Dermis blood vessel endothelial cell (primary cell): ENCODE measurements around the gene AKR1C3. TPM values are rescaled to one million over a fixed set of nuclear protein-coding genes. Genes with fewer than 3 reads are reported as not detected.
"Not testable (repeated sequence)": the region's sequence is repeated elsewhere in the genome, so short reads cannot be mapped to it uniquely, and the experiment has no call there.

Experiments used
- DNase-seq: peaks from one replicate; pipeline ENCODE4 v3.0.0; 2010
- total RNA-seq: library from RNA; depleted of rRNA; stranded (reverse); fragments of >200 nt; gene quantifications from 2 replicates; pipeline ENCODE4 v1.2.3, GENCODE V29; 2014

Gene AKR1C3
- total RNA-seq, 1 donor from 2014 or later = 237 TPM

DNA sequence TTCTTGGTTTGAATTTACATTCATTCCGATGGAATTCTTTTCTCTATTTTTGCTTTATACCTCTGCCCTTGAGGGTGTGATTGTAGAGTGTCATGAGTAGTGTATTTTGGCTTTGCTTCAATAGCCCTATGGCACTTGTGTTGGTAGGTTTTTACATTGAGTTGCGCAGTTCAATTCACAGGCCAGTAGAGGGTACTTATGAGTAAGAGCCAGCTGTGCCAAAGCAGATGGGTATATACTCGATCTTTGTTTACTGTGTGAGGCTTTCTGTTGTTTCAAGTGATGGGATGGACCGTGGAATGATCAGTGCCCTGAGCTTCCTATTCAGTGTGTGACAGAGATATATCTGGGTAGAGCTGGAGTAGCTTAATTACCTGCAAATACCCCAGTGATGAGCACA lies 4.3 kb upstream of the AKR1C3 start:
- DNase-seq = peak; percentile 74

DNA sequence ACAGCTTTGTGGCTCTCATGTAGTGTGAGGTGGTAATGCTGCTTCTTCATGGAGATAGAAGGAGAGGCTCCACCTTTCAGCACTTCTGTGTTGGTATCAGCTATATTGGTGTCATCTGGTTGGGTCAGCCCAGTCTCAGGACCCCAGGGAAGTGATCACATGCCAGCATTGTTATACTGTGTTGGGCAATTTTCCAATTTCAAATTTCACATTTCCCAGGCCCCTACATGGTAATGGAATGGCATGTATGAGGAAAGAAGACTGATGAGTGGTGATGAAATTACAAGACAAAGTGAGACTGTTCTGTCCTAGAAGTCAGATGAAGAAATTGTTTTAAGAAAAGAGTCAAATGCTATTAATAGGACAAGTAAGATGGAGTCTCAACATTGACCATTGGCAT lies 3.7 kb upstream of the AKR1C3 start:
- no peak for DNase-seq

DNA sequence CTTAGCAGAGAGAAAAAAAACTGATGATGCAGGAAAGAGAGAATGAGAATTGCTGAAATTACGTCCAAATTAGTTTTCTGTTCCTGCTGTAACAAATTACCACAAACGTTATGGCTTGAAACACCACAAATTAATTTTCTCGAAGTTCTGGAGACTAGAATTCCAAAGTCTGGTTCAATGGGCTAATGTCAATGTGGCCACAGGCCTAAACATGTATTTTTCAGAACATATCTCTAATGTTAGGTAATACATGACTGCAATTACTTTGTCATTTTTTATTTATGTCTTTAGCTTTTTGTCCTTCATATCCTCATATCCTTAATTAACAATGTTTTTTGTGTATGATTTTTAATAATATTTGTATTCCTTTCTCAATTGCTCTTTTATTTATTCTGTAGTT lies 3.0 kb upstream of the AKR1C3 start:
- DNase-seq = no peak

DNA sequence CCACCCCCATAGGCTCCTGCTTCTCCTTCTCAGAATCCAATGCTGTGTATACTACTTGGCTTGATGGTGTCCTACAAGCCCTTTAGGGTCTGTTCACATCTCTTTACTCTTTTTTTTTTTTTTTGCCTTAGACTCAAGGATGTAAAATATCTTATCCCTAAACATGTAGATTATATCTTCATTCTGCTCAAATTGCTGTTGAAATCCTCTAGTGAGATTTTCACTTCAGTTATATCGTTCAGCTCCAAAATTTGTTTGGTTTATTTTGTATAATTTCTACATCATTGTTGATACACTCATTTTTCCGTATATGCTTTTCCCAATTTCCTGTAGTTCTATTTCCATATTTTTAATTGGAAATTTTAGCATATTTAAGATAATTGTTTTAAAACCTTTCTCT lies 1.8 kb upstream of the AKR1C3 start:
- no peak for DNase-seq

DNA sequence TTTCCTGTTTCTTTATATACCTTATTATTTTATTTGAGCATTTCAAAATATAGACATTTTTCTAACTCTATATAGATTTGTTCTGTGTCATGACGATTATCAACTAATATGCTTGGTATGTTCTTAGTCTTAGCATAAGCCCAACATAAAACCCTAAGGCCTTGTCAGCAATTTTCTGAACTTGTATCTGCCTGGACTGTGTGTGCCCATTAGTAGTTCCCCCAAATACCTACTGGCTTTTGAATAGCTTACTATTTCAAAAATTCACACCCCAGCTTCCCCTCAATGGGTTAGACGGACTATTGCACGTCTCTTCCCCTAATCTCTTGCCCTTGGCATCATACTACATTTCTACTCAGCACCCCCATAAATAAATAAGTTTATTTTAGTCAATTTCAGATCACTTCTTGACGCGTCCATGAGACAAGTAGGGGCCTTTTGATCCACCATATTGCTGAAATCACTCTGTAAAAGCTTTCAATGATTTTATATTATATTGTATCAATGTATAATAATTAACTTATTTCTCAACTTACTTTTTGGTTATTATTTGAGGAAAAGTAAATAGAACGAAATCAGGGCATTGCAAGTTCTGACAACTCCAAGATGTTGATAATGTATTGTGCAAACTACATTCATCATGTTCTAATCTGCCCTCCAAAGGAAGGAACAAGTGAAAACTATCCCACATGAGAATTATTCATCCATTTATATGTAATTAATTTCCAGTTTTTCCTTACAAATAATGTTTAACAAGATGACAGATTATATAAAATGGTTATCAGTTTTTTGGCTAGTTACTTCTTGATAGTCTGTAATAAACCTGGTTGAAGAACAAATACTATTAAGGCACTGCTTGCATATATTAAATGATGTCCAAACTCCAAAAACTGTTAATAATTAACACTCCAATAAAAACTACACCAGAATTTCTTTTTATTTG lies 1.1 kb upstream of the AKR1C3 start:
- no peak for DNase-seq

- no peak for DNase-seq
Measured at GRCh38 chr10:5095687-5096086, 1.5 kb downstream of the AKR1C3 start.

GRCh38 chr10:5096108-5096507 lies 1.9 kb downstream of the AKR1C3 start:
- no peak for DNase-seq

DNA sequence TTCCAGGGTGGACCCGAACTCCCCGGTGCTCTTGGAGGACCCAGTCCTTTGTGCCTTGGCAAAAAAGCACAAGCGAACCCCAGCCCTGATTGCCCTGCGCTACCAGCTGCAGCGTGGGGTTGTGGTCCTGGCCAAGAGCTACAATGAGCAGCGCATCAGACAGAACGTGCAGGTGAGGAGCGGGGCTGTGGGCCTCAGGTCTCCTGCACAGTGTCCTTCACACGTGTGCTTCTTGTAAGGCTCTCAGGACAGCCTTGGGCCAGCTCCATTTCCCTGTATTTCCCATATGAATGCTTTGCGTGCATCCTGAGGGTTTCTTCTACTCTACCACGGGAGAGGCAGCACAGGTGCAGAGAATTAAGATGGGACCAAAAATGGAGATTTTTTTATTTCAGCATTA lies 8.3 kb downstream of the AKR1C3 start:
- not testable (repeated sequence) for DNase-seq

DNA sequence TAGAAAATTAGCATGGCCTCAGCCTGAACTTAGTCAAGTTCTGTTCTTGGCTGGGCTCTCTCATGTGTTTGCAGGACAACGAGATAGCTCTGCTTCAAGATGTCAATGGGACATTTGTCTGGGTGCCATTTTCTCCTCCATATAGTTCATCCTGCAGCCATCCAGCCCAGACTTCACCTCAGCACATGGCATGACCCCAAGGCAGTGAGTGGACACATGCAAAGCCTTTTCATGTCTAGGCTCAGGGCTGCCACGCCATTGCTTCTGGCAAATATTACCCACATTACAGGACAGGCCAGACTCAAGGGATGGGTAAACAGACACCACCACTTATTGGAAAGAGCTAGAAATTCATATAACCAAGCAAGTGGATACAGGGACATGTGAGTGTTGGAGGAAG lies 9.3 kb downstream of the AKR1C3 start:
- no peak for DNase-seq

DNA sequence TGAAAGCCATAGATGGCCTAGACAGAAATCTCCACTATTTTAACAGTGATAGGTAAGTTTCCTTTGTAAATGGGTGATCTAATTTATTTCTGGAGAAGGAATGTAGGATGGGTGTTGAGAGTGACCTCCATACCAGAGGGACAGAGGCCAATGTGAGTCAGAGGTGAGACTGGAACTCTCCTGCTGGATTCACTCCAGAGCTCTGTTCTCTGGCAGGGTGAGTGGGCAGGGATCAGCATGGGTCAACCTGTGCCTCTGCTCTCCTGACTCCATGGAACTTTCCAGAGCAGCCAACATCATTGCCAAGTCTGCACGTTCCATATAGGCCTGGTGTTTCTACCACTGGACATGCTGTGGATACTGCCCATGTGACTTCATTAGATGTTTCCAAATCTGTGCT lies 11.4 kb downstream of the AKR1C3 start:
- DNase-seq = no peak

DNA sequence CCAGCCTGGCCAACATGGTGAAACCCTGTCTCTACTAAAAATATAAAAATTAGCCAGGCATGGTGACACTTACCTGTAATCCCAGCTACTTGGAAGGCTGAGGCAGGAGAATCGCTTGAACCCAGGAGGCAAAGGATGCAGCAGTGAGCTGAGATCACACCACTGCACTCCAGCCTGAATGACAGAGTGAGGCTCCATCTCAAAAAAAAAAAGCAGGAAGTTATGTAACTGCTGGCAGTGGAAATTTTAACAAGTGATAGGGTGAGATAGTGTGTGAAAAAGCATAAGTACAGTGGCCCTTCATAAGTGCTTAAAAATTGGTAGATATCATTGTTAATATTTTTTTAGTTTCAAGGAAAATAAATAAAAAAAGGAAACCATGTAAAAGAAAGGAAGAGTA lies 12.3 kb downstream of the AKR1C3 start:
- DNase-seq = no peak

GRCh38 chr10:5107860-5108526 lies 13.8 kb downstream of the AKR1C3 start:
- DNase-seq = no peak

GRCh38 chr10:5108658-5109416 lies 14.6 kb downstream of the AKR1C3 start:
- no peak for DNase-seq

DNA sequence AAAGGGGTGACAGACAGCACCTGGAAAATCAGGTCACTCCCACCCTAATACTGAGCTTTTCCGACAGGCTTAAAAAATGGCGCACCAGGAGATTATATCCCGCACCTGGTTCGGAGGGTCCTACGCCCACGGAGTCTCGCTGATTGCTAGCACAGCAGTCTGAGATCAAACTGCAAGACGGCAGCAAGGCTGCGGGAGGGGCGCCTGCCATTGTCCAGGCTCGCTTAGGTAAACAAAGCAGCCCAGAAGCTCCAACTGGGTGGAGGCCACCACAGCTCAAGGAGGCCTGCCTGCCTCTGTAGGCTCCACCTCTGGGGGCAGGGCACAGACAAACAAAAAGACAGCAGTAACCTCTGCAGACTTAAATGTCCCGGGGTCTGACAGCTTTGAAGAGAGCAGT lies 15.6 kb downstream of the AKR1C3 start:
- not testable (repeated sequence) for DNase-seq

DNA sequence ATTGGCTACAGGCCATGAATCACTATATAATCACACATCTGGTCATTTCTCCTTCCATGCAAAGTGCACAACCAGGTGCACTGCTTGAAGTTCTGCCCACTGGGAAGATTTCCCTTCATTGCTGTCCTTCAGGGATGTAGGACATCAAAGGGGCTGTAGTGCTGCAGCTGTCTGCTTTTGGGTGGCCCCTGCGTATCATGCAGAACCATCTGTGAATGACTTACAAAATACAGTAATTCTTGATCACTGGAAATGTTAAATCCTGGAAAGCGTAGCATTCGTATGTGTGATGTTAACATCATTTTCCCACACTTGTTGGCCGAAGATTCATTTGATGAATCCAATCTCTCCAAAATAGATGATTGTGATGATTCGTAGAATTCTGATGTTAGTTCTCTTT lies 22.4 kb downstream of the AKR1C3 start:
- no peak for DNase-seq

DNA sequence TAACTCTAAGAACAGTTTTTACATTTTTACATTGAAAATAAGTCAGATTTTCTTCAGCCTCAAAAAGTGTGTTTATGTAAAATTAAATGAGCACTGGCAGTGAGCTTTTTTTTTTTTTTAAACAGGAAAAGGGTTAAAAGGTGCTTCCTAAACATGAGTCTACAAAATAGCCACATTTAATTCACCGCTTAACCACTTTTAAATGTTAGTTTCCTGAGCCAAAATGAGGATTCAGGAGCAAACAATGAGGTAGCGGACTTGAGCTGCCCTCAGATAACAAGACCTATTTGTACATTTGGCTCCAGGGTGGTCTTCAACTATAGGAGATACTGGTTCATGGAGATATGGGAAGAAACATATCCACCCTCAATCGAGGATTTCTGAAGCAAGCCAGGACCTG lies 22.8 kb downstream of the AKR1C3 start:
- peak; percentile 51 for DNase-seq

- DNase-seq = not testable (repeated sequence)
Measured at GRCh38 chr10:5119997-5120396, 25.8 kb downstream of the AKR1C3 start.

DNA sequence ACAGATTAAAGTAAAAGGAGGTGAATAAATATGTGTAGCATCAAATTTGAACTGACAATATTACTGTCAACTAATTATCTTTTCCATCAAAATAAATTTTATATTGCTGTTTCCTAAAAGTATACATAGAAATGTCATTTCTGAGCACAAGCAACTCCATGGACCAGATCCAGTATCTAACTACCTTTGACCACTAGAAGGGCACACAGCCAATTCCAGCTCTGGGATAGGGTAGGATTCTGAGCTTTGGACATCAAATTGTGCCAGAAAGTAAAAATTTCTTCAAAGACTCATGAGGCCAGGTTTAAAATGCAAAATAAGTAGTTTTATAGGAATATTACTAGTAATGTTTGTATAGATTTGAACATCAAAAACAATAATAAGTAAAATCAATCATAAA lies 29.7 kb downstream of the AKR1C3 start:
- no peak for DNase-seq

- no peak for DNase-seq
Measured at GRCh38 chr10:5125315-5126044, 31.3 kb downstream of the AKR1C3 start.

DNA sequence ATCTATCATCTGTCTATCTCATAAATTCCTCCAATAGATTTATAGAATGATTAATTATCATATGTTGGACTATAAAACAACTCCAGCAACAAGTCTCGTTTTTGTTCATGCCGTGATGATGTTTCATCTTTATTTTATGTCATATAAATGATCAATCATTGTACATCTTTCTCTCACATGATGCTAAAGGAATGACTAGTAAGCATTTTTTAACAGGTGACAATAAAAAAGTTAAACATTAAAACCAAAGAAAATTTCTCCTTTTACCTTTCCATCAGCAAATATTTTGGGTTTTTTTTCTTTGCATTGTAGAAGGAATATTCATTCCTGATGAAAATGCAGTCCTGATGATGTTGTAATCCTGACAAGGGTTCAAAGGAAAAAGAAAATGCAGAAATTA lies 41.4 kb downstream of the AKR1C3 start:
- DNase-seq = no peak

GRCh38 chr10:5136468-5137087 lies 42.4 kb downstream of the AKR1C3 start:
- DNase-seq = no peak

- DNase-seq = not testable (repeated sequence)
Measured at GRCh38 chr10:5137699-5138098, 43.5 kb downstream of the AKR1C3 start.
